ENCODE results near the gene SNRPA.

Gene SNRPA

DNA sequence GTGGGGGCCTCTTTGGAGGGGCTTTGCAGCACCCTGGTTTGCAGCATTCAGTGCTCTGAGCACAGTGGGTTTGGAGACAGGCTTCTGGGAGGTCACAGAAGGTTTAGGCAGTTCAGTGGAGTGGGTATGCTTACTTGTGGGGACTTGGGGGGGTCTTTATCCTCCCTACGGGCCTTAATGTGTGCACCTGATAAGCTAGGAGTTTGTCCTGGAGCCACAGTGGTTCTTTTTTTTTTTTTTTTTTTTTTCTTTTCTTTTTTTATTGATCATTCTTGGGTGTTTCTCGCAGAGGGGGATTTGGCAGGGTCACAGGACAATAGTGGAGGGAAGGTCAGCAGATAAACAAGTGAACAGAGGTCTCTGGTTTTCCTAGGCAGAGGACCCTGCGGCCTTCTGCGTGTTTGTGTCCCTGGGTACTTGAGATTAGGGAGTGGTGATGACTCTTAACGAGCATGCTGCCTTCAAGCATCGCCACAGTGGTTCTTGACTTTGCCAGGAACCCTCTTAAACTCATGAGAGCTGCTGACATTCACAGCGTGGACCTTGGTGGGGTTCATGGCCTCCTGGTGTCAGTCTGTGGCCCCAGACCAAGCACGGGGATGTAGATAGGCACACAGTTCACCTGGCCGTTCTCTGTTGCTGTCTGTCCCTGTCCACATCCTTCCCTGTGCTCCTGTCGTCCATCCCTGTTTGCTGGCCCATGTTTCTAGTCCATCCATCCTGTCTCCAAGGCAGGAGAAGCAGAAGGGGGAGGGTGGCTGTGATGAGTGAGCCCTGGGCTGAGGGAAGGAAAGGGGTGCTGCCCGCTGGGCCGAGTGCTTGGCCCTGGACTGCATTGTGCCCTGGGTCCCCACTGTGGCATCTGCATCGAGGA is 50.7 kb downstream of the SNRPA start:
- no peaks in the 10 kb centered on the region for H3K27me3 Mint-ChIP-seq (ENCODE audit: low read depth)
- H3K4me1 Mint-ChIP-seq (ENCODE audit: low read depth): peaks cover 71% of the 10 kb centered on the region
- peak overlapping the region; percentile 95 for H3K4me3 Mint-ChIP-seq
- H3K36me3 Mint-ChIP-seq (ENCODE audit: low read depth): peaks cover 53% of the 10 kb centered on the region
- H3K27ac Mint-ChIP-seq: peak overlapping the region; percentile 92
- DNase-seq (ENCODE audit: low spot score): no peak
- no peaks in the 10 kb centered on the region for H3K9me3 Mint-ChIP-seq

DNA sequence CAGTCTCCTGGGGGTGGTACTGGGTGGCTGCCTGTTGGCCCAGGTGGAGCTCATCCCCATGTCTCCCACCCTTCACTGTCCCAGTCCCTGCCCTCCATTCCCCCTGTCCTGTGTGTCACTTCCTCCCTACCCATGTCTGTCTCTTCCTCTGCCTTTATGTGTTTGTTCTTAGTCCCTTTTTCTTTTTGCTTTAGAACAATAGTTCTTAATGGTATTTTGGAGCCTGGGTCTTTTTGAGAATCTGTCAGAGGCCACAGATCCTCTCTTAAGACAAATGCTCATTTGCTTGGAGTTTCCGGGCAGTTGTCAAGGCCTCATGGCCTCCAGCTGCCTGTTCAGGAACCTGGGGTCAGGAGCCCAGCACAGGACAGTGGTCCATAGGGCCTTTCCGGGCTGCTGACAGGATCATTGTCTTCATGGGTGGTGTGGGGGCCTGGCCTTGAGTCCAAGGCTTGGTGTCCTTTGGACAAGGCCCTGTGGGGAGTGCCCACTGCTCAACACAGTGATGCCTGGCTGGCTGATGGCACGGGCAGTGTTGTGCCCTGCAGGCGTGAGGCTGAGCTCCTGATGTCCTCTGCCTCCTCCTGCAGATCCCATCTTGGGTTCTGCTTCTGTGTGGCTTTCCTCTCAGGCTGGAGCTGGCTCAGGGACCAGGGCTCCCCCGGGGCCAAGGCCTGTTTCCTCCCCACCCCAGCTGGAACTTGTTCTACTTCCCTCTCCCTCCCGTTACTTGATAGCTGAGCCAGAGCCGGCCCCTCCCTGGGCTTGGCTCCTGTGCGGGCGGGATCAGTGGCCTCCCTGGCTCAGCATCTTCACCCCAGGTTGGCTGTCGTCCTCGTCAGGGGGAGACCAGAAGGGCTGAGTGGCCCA is 51.5 kb downstream of the SNRPA start:
- peak overlapping the region; percentile 95 for H3K4me3 Mint-ChIP-seq
- DNase-seq (ENCODE audit: low spot score): no peak
- no peaks in the 10 kb centered on the region for H3K27me3 Mint-ChIP-seq (ENCODE audit: low read depth)
- no peaks in the 10 kb centered on the region for H3K9me3 Mint-ChIP-seq
- H3K36me3 Mint-ChIP-seq (ENCODE audit: low read depth): peaks cover 58% of the 10 kb centered on the region
- peak overlapping the region; percentile 92 for H3K27ac Mint-ChIP-seq
- H3K4me1 Mint-ChIP-seq (ENCODE audit: low read depth): peaks cover 69% of the 10 kb centered on the region

DNA sequence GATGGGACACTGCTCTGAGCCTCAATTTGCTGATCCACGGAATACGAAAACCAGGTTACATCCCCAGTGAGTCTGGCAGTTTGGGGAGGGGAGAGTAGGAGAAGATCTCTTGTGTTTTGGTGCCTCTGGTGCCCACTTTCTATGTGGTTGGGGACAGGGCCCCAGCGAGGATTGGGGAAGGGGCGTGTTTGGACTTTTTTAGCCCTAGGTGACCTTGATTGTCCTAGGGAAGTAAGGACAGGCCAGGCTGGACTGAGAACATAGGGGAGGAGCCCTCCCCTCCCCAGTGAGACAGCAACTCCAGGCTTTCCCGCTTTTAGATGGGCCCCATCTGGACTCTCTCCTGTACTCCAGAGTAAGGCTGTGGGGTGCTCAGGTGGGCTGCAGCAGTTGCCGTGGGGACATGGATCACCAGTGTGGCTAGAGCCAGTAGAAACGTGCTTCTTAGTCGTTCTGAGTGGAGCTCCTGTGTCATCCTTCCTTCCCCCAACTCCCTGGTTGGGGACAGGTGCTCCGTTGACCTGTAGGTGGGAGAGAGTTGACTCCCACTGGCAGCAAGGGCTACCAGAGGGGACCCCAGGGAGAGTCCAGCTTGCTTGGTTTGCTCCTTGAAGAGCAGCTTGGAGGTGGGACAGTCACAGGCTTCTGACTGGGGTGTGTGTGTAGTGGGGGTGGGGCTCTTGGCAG is 52.3 kb downstream of the SNRPA start:
- Mint-ChIP-seq H3K27ac (peak overlapping the region; percentile 92), H3K4me3 (peak overlapping the region; percentile 95), H3K4me1 (ENCODE audit: low read depth) (peaks cover 68% of the 10 kb centered on the region), H3K9me3 (no peaks in the 10 kb centered on the region), H3K27me3 (ENCODE audit: low read depth) (no peaks in the 10 kb centered on the region), H3K36me3 (ENCODE audit: low read depth) (peaks cover 65% of the 10 kb centered on the region)
- no peak for DNase-seq (ENCODE audit: low spot score)

DNA sequence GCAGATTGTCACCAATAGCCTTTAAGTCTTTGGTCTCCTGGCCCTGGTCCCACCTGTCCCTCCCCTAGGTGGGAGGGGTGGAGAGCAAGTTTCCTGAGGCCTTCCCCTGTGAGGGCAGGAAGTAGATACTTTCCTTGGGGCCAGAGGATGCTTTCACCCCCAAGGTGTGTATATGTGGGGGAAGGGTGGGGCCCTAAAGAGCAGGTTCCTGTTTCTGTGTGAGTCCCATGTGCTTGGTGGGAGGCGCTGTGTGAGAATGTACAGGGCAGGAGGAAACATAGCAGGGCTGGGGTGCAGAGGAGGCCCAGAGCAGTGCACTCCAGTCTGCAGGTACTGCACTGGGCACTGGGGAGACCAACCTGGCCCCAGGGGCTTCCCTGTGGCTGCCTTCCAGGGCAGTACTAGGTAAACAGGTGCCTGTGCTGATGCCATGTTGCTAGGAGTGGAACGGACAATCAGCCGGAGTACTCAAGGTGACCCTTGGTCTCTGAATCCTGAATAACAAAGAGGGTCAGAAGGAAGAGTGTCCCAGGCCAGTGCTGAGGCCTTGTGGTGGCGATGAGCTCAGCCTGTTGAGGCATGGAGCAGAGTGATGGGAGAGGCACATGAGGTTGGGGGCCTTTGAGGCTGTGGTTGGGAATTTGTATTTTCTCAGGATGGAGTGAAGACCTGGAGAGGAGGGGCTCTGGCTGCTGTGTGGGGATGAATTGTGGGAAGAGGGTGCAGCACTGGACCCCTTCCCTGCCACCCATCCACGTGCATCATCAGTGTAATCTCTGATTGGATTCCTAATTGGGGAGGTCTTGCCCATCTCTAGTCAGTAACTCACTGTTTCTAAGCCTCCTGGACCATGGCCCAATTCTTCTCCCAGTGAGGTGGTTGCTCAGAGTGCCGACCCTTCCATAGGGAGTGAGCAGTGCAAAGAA is 53.1 kb downstream of the SNRPA start:
- Mint-ChIP-seq H3K36me3 (ENCODE audit: low read depth) (peaks cover 66% of the 10 kb centered on the region), H3K27me3 (ENCODE audit: low read depth) (no peaks in the 10 kb centered on the region), H3K4me3 (peak overlapping the region; percentile 95), H3K9me3 (no peaks in the 10 kb centered on the region), H3K4me1 (ENCODE audit: low read depth) (peaks cover 64% of the 10 kb centered on the region), H3K27ac (peak overlapping the region; percentile 92)
- DNase-seq (ENCODE audit: low spot score): peak; percentile 30

DNA sequence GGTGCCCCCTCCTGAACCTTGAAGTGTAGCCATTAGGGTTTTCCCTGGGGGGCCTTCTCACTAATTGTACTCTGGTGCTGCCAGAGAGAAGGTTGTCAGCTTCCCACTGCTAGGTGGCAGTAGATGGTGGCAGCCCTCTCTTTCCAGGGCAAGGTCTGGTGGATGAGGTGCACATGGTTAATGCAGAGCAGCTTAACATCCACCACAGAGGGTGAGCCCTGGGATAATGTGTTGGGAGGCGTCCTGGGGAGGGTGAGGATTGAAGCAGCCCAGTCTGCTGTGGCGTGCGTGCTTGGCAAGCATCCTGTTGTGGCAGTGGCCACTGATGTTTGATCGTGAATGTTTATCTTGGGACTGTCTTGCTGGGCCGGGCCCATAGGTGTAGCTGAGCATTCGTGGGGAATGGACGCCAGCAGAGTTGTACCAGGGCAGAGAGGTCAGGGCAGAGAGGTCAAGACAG is 53.8 kb downstream of the SNRPA start:
- peaks cover 64% of the 10 kb centered on the region for H3K4me1 Mint-ChIP-seq (ENCODE audit: low read depth)
- H3K36me3 Mint-ChIP-seq (ENCODE audit: low read depth): peaks cover 68% of the 10 kb centered on the region
- no peaks in the 10 kb centered on the region for H3K9me3 Mint-ChIP-seq
- H3K27me3 Mint-ChIP-seq (ENCODE audit: low read depth): no peaks in the 10 kb centered on the region
- H3K4me3 Mint-ChIP-seq: peak overlapping the region; percentile 95
- peak overlapping the region; percentile 92 for H3K27ac Mint-ChIP-seq
- no peak for DNase-seq (ENCODE audit: low spot score)

DNA sequence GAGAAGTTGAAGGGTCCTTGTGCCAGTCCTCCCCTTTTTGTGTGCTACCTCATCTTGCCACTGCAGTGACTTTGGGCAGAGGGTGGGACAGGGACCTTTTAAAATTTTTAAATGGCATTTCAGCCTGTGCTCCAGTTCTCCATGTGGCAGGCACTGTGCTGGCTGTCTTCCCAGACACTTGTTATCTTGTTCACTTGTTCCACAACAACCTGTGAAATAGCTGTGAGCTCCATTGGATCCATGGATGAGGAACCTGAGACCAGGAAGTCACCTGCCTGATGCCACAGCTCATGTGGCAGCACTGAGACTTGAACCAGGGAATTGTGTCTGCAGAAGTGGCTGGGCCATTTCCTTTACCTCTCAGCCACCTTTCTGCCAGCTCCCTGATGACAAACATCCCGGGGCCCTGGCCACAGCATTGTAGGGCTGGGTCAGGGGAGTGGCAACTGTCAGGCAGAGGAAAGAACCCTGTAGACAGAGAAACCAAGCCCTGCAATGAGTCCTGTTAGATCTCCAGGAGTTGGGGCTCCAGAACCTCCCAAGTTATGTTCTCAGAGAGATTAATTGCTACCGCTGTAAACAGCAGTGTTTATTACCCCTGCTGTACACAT is 54.4 kb downstream of the SNRPA start:
- peaks cover 67% of the 10 kb centered on the region for H3K36me3 Mint-ChIP-seq (ENCODE audit: low read depth)
- H3K4me3 Mint-ChIP-seq: peak overlapping the region; percentile 95
- peaks cover 63% of the 10 kb centered on the region for H3K4me1 Mint-ChIP-seq (ENCODE audit: low read depth)
- H3K27me3 Mint-ChIP-seq (ENCODE audit: low read depth): no peaks in the 10 kb centered on the region
- H3K27ac Mint-ChIP-seq: peak overlapping the region; percentile 92
- no peak for DNase-seq (ENCODE audit: low spot score)
- H3K9me3 Mint-ChIP-seq: no peaks in the 10 kb centered on the region

DNA sequence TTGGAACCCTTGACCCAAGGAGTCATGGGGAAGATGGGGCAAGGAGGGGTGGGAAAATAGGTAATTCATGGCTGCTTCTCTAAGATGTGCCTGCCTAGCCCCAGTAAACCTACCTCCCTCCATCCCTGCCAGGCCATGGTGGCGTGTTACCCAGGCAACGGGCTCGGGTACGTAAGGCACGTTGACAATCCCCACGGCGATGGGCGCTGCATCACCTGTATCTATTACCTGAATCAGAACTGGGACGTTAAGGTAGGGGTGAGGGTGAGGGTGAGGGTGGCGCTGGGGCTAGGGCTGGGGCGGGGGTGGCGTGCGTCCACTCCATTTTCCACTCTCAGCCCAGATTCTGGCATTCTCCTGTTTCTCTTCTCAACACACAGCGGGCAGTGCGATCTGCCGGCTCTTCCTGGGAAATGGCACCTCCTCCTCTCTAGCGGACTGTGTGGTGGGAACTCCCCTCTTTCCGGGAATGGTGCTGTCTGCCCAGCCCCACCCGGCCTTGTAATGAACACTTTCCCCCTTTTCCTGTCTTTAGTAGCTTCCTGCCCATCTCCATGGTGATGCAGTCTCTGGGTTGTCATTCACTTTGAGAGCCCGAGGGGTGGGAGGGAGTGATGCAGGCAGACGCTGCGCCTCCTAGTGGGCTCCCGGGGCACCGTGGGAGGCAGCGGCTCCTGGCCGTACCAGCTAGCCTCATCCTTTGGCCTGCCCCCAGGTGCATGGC is 55.6 kb downstream of the SNRPA start:
- peak; percentile 77 for DNase-seq (ENCODE audit: low spot score)
- Mint-ChIP-seq H3K4me3 (peak overlapping the region; percentile 75), H3K27me3 (ENCODE audit: low read depth) (peaks cover 2% of the 10 kb centered on the region), H3K36me3 (ENCODE audit: low read depth) (peaks cover 62% of the 10 kb centered on the region), H3K27ac (peak overlapping the region; percentile 90), H3K4me1 (ENCODE audit: low read depth) (peaks cover 68% of the 10 kb centered on the region), H3K9me3 (no peaks in the 10 kb centered on the region)

DNA sequence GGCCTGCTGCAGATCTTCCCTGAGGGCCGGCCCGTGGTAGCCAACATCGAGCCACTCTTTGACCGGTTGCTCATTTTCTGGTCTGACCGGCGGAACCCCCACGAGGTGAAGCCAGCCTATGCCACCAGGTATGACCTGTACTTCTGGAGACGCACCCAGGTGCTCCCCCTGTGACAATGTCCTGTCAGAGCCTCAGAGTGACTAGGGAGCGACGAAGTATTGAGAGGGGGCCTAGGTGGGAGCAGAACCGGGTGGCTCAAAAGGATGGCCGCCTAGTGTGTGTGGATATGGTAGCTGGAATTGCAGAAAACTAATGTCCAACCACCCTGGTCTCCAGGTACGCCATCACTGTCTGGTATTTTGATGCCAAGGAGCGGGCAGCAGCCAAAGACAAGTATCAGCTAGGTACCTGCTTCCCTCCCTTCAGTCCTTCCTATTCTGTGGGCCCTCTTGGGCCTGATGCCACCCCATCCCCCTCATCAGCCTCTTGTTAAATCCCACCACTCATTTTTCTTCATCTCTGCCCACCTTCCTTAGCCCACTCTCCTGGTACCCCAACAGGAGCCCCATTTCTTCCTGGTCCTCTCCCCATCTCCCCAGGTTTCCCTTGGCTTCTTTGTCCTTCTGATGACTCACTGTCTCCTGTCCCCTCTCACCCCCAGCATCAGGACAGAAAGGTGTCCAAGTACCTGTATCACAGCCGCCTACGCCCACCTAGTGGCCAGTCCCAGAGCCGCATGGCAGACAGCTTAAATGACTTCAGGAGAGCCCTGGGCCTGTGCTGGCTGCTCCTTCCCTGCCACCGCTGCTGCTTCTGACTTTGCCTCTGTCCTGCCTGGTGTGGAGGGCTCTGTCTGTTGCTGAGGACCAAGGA is 56.4 kb downstream of the SNRPA start:
- Mint-ChIP-seq H3K9me3 (no peaks in the 10 kb centered on the region), H3K4me1 (ENCODE audit: low read depth) (peaks cover 60% of the 10 kb centered on the region), H3K27ac (peak overlapping the region; percentile 67), H3K27me3 (ENCODE audit: low read depth) (peaks cover 7% of the 10 kb centered on the region), H3K36me3 (ENCODE audit: low read depth) (peaks cover 55% of the 10 kb centered on the region), H3K4me3 (peak overlapping the region; percentile 75)
- DNase-seq (ENCODE audit: low spot score): no peak

DNA sequence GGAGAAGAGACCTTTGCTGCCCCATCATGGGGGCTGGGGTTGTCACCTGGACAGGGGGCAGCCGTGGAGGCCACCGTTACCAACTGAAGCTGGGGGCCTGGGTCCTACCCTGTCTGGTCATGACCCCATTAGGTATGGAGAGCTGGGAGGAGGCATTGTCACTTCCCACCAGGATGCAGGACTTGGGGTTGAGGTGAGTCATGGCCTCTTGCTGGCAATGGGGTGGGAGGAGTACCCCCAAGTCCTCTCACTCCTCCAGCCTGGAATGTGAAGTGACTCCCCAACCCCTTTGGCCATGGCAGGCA is 57.0 kb downstream of the SNRPA start:
- H3K27me3 Mint-ChIP-seq (ENCODE audit: low read depth): peaks cover 13% of the 10 kb centered on the region
- H3K36me3 Mint-ChIP-seq (ENCODE audit: low read depth): peaks cover 49% of the 10 kb centered on the region
- no peak for DNase-seq (ENCODE audit: low spot score)
- H3K27ac Mint-ChIP-seq: peak overlapping the region; percentile 67
- H3K4me3 Mint-ChIP-seq: peak overlapping the region; percentile 41
- H3K9me3 Mint-ChIP-seq: no peaks in the 10 kb centered on the region
- peaks cover 55% of the 10 kb centered on the region for H3K4me1 Mint-ChIP-seq (ENCODE audit: low read depth)

DNA sequence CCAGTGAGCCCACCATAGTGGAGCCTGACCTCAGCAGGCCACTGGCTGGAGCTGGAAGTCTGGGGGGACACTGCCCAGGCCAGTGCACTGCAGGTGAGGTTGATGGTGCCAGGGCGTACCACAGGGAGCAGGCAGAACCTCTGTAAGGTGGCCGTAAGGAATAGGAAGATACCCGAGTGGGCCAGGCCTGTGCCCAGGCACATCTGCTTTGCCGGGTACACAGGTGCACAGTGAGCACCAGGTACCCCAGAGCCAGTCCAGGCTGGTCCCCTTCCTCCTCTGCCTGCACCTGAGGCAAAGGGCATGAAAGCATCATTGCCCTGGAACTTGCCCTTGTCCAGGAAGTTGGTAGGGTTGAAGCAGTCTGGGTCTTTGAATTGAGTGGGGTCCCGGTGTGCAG is 57.5 kb downstream of the SNRPA start:
- Mint-ChIP-seq H3K4me1 (ENCODE audit: low read depth) (peaks cover 49% of the 10 kb centered on the region), H3K27me3 (ENCODE audit: low read depth) (peaks cover 15% of the 10 kb centered on the region), H3K4me3 (no peak overlapping the region), H3K27ac (no peak overlapping the region), H3K36me3 (ENCODE audit: low read depth) (peaks cover 46% of the 10 kb centered on the region), H3K9me3 (no peaks in the 10 kb centered on the region)
- no peak for DNase-seq (ENCODE audit: low spot score)

DNA sequence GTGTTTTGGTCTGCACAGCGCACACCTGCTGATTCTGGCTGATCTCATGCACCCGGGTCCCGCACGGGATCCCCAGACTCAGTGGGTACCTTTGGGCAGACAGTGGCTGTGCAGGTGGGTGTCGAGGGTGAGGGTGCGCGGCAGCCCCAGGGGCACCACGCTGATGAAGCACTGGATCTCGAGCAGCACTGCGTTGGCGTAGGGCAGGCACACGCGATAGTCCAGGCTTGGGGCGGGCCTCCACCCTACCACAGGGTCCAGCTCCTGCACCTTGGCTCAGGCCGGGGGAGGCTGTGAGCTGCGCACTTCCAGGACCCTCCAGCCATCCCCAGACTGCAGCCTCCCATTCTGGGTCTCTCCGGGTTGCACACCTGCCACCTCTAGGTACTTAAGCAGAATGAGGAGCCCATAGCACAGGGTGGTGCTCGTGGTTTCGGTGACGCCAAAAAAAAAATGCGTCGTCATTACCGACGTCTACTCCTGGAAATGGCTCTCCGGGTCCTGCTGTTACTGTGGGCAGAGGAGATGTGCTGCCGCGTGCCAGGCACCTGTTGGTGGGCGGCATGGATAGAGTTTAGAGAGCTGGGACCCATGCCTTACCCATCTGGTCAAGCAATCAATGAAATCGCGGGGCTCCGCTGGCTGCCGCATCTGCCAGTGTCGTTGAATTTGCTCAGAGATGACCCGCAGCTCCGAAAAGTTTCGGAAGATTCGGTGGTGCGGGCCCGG is 58.5 kb downstream of the SNRPA start:
- H3K36me3 Mint-ChIP-seq (ENCODE audit: low read depth): peaks cover 37% of the 10 kb centered on the region
- peaks cover 24% of the 10 kb centered on the region for H3K27me3 Mint-ChIP-seq (ENCODE audit: low read depth)
- no peak overlapping the region for H3K27ac Mint-ChIP-seq
- H3K9me3 Mint-ChIP-seq: no peaks in the 10 kb centered on the region
- DNase-seq (ENCODE audit: low spot score): no peak
- H3K4me3 Mint-ChIP-seq: peak overlapping the region; percentile 97
- peaks cover 39% of the 10 kb centered on the region for H3K4me1 Mint-ChIP-seq (ENCODE audit: low read depth)
